Activated CD8-positive, alpha-beta memory T cell treated with anti-CD3 and anti-CD28 coated beads for 36 hours (primary cell): Measurements from ENCODE around the gene ARMC12. TPM values are rescaled to one million over a fixed set of nuclear protein-coding genes. Genes with fewer than 3 reads are reported as not detected.

ENCODE experiments used
- CTCF ChIA-PET: fragments of 350-600 bp; sonication (Branson Sonifier 250); formaldehyde crosslinking; loops from one replicate; lab custom pipeline; 2021; ENCODE audit warnings: antibody characterized with exemption; lab: Charles Lee
- POLR2A ChIA-PET: fragments of 350-600 bp; sonication (Branson Sonifier 250); formaldehyde crosslinking; loops from one replicate; lab custom pipeline; 2021; ENCODE audit warnings: antibody characterized with exemption; lab: Charles Lee
- total RNA-seq, 2 experiments: library from RNA; stranded (reverse); gene quantifications; one replicate each; pipeline ENCODE4 v1.2.3, GENCODE V29; 2021

The ARMC12 gene
- total RNA-seq, 2 experiments from 2014 or later = 0.38 to 0.42 TPM

GRCh38 chr6:35784200-35784599 is 47.4 kb downstream of the ARMC12 start:
- POLR2A ChIA-PET = no interaction called here
- CTCF ChIA-PET = interaction anchor here (0.7 kb wide), 1 partner anchor 74 kb away, joined by 4 read pairs; no protein-coding TSS in a partner anchor

- POLR2A ChIA-PET = no interaction called here
- CTCF ChIA-PET = no interaction called here
Observed at GRCh38 chr6:35786272-35786671, 49.4 kb downstream of the ARMC12 start.

- ChIA-PET POLR2A (no interaction called here), CTCF (no interaction called here)
Observed at GRCh38 chr6:35786810-35787209, 50.0 kb downstream of the ARMC12 start.

GRCh38 chr6:35787266-35788218 is 50.7 kb downstream of the ARMC12 start:
- CTCF ChIA-PET = interaction anchor here (0.6 kb wide), 1 partner anchor 225 kb away, joined by 3 read pairs; no protein-coding TSS in a partner anchor
- POLR2A ChIA-PET = no interaction called here

- CTCF ChIA-PET = no interaction called here
- POLR2A ChIA-PET = no interaction called here
Observed at GRCh38 chr6:35788423-35788982, 51.7 kb downstream of the ARMC12 start.

- CTCF ChIA-PET = no interaction called here
- POLR2A ChIA-PET = no interaction called here
Observed at GRCh38 chr6:35790683-35791082, 53.9 kb downstream of the ARMC12 start.

GRCh38 chr6:35794536-35795452 is 58.0 kb downstream of the ARMC12 start:
- CTCF ChIA-PET = no interaction called here
- POLR2A ChIA-PET = no interaction called here

GRCh38 chr6:35795453-35796071 is 58.7 kb downstream of the ARMC12 start:
- POLR2A ChIA-PET = no interaction called here
- CTCF ChIA-PET = no interaction called here

GRCh38 chr6:35796236-35796635 is 59.4 kb downstream of the ARMC12 start:
- ChIA-PET POLR2A (no interaction called here), CTCF (no interaction called here)

GRCh38 chr6:35797837-35798526 is 61.1 kb downstream of the ARMC12 start:
- ChIA-PET POLR2A (no interaction called here), CTCF (no interaction called here)

Other genes starting within 250 kb of the ARMC12 start
- gene TEAD3, start 240.0 kb upstream of the ARMC12 start, total RNA-seq = under 1 TPM; 0.70 to 0.71 TPM
- not detected for gene TULP1, start 224.1 kb upstream of the ARMC12 start, total RNA-seq
- 10 to 100 TPM; 65.1 to 66.9 TPM for gene FKBP5, start 48.1 kb upstream of the ARMC12 start, total RNA-seq
- gene CLPSL2, start 39.6 kb downstream of the ARMC12 start, total RNA-seq = not detected
- gene CLPSL1, start 44.0 kb downstream of the ARMC12 start, total RNA-seq = not detected
- gene CLPS, start 60.3 kb downstream of the ARMC12 start, total RNA-seq = not detected
- not detected for gene LHFPL5, start 68.3 kb downstream of the ARMC12 start, total RNA-seq
- gene SRPK1, start 184.1 kb downstream of the ARMC12 start, total RNA-seq = 100 to 1,000 TPM; 130 to 138 TPM